Left lung (tissue), 10 donors: Measurements from ENCODE around the gene TXNRD2. TPM values are rescaled to one million over a fixed set of nuclear protein-coding genes. Genes with fewer than 3 reads are reported as not detected.

Experiments used
- ATAC-seq: fragments of 200-7000 bp; cut with Tn5 transposase; one replicate; pipeline ENCODE4 v1.9.1; 2020; ENCODE audit warnings: moderate library complexity
- DNase-seq, 4 donors: peaks; one replicate each; pipeline ENCODE4 v3.0.0-alpha.2; 2013 to 2020
- H3K27ac ChIP-seq, 2 donors: fragments of 200-600 bp; sonication (generic) in 1 of 2; one replicate each; pipeline versions ENCODE4 v1.5.0 to v1.8.0; 2020 to 2021
- H3K27me3 ChIP-seq, 2 donors: fragments of 200-600 bp; sonication (generic) in 1 of 2; one replicate each; pipeline versions ENCODE4 v1.5.0 to v1.8.0; 2020 to 2021
- H3K36me3 ChIP-seq, 2 donors: fragments of 200-600 bp; sonication (generic) in 1 of 2; one replicate each; pipeline versions ENCODE4 v1.5.0 to v1.8.0; 2020 to 2021
- H3K4me1 ChIP-seq, 2 donors: fragments of 200-600 bp; one replicate each; pipeline ENCODE4 v1.8.0; 2021
- H3K4me3 ChIP-seq, 2 donors: fragments of 200-600 bp; sonication (generic) in 1 of 2; one replicate each; pipeline versions ENCODE4 v1.5.0 to v1.8.0; 2020 to 2021; ENCODE audit warnings: mild to moderate bottlenecking in 1 of 2
- H3K9me3 ChIP-seq, 2 donors: fragments of 200-600 bp; sonication (generic) in 1 of 2; one replicate each; pipeline versions ENCODE4 v1.5.0 to v1.8.0; 2020 to 2021
- intact Hi-C, 2 donors: fragments of 100-400 bp; cut with DNase I; formaldehyde crosslinking; loops; one replicate each; pipeline versions ENCODE4 v1.11.2 to v1.14.2; 2022
- polyA plus RNA-seq, 6 donors: library from polyadenylated mRNA; unstranded; fragments of 120-200 nt; gene quantifications; one replicate each; pipeline ENCODE4 v1.2.1, GENCODE V29; 2013; ENCODE audit not compliant: insufficient read length in 6 of 6
- total RNA-seq, 2 donors: library from RNA; stranded (reverse); fragmentation: NEBNext Ultra II Directional; extraction: Animal tissue kit (Norgen Biotek cat#: 25700); gene quantifications; one replicate each; pipeline ENCODE4 v1.2.1, GENCODE V29; 2021
- TF ChIP-seq, protein P1 (sequence below), 2 donors: fragments of 200-600 bp; sonication (generic) in 1 of 2; IDR thresholded peaks; one replicate each; pipeline versions ENCODE4 v1.5.0 to v1.8.0; 2021; ENCODE audit warnings: antibody characterized with exemption in 2 of 2
- donor health status: DM: no; HTN: yes; CAD: no.
- donor health status: DM: no; HTN: no; CAD: no.

The TXNRD2 gene
- total and polyA plus RNA-seq, 8 donors, result 17.6 to 42.8 (median 22.2) TPM

DNA sequence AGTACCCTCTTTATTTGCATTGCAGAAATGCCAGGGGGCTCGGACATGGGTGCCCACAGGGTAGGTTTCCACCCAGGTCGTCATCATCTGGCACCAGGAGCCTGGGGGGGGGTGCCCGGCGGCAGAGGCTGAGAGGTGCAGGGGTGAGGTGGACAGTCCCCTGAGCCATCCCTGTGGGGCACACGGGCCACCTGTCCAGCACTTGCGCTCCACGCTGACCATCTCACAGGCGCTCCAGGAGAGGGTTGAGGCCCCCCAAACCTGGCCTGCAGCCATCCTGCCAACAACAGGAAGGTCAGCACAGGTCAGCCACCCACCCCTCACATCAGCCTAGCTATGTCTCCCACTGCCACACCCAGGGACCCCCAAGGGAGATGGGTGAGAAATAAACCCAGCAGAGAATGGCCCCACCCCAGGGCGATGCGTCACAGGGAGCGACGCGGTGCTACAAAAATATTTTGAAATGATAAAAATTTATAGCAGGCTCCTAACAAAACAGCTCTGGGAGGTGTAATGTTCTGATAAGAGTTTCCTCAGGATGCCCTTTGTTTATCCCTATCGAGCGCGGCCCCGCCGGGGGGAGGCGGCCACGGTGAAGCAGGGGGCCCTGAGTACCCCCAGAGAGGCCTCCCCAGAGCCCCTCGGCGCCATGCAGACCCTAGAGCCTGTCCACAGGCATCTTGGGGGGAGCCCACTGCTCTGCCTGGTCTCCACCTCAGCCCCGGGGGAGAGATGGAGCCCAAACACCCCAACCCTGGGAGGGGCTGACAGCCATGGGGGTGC, 65.9 kb downstream of the TXNRD2 start:
- Histone ChIP-seq H3K27ac (no peak overlapping the region), H3K4me1 (peaks cover 16 to 30% of the 10 kb centered on the region in 2 donors), H3K36me3 (peaks cover 0 to 28% of the 10 kb centered on the region in 2 donors), H3K27me3 (no peaks in the 10 kb centered on the region), H3K9me3 (no peaks in the 10 kb centered on the region), H3K4me3 (no peak overlapping the region)
- DNase-seq, result peak in 2 of 4 donors; percentile 31 to 63
- no peak for ATAC-seq
- TF ChIP-seq, protein P1, sequence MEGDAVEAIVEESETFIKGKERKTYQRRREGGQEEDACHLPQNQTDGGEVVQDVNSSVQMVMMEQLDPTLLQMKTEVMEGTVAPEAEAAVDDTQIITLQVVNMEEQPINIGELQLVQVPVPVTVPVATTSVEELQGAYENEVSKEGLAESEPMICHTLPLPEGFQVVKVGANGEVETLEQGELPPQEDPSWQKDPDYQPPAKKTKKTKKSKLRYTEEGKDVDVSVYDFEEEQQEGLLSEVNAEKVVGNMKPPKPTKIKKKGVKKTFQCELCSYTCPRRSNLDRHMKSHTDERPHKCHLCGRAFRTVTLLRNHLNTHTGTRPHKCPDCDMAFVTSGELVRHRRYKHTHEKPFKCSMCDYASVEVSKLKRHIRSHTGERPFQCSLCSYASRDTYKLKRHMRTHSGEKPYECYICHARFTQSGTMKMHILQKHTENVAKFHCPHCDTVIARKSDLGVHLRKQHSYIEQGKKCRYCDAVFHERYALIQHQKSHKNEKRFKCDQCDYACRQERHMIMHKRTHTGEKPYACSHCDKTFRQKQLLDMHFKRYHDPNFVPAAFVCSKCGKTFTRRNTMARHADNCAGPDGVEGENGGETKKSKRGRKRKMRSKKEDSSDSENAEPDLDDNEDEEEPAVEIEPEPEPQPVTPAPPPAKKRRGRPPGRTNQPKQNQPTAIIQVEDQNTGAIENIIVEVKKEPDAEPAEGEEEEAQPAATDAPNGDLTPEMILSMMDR (IDR thresholded peaks at IDR 0.05), result no peak
- intact Hi-C loops, result no loop called here

DNA sequence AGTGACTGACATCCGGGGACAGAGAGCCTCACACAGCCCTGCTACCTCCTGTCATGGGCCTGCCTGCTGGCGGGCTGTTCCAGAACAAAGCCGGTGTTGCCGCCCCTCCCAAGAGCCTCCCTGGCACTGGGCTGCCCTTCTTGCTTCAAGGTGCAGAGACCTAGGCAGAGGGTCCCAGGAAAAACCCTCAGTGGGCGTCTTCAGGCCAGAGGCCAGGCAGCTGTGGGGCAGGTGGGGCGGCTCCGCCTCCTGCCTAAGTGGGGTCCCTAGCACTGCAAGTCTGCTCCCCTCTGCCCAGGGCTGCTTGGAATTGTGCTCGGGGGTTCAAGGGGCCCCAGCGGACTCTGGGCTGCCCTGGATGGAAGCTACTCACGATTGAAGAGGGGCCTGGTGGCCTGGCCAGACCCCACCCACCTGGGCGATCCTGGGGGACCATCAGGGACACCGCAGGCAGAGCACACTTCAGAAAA, 66.5 kb downstream of the TXNRD2 start:
- TF ChIP-seq, protein P1 (IDR thresholded peaks at IDR 0.05), result no peak
- Histone ChIP-seq H3K36me3 (peaks cover 0 to 28% of the 10 kb centered on the region in 2 donors), H3K4me1 (peaks cover 16 to 24% of the 10 kb centered on the region in 2 donors), H3K27ac (peak overlapping the region; percentile 45 to 58), H3K27me3 (no peaks in the 10 kb centered on the region), H3K4me3 (no peak overlapping the region), H3K9me3 (no peaks in the 10 kb centered on the region)
- peak in 1 of 4 donors; percentile 67 for DNase-seq
- intact Hi-C loops, result no loop called here
- ATAC-seq, result no peak

- H3K4me3 ChIP-seq, result no peak overlapping the region
- no peaks in the 10 kb centered on the region for H3K27me3 ChIP-seq
- TF ChIP-seq, protein P1 (IDR thresholded peaks at IDR 0.05), result no peak
- peak; percentile 89 for ATAC-seq
- DNase-seq, result peak; percentile 35 to 88 (median 84)
- H3K36me3 ChIP-seq, result peaks cover 0 to 28% of the 10 kb centered on the region in 2 donors
- intact Hi-C loops, result no loop called here
- H3K4me1 ChIP-seq, result peaks cover 16 to 21% of the 10 kb centered on the region in 2 donors
- peak overlapping the region; percentile 45 to 58 for H3K27ac ChIP-seq
- H3K9me3 ChIP-seq, result no peaks in the 10 kb centered on the region
Observed at GRCh38 chr22:19874307-19875060, 67.1 kb downstream of the TXNRD2 start.

- Histone ChIP-seq H3K27me3 (no peaks in the 10 kb centered on the region), H3K4me3 (no peak overlapping the region), H3K9me3 (no peaks in the 10 kb centered on the region), H3K27ac (no peak overlapping the region), H3K36me3 (peaks cover 0 to 26% of the 10 kb centered on the region in 2 donors), H3K4me1 (peaks cover 16 to 21% of the 10 kb centered on the region in 2 donors)
- intact Hi-C loops, result no loop called here
- TF ChIP-seq, protein P1 (IDR thresholded peaks at IDR 0.05), result no peak
- DNase-seq, result peak in 1 of 4 donors; percentile 66
- peak; percentile 2 for ATAC-seq
Observed at GRCh38 chr22:19873960-19874306, 67.7 kb downstream of the TXNRD2 start.
